ENCODE results near the gene ATP11A. TPM values are rescaled to one million over a fixed set of nuclear protein-coding genes. Genes with fewer than 3 reads are reported as not detected.
"Not testable (repeated sequence)": the region's sequence is repeated elsewhere in the genome, so short reads cannot be mapped to it uniquely, and the experiment has no call there.

The ATP11A gene
- total RNA-seq, 2 donors from 2014 or later: 122 to 140 TPM

DNA sequence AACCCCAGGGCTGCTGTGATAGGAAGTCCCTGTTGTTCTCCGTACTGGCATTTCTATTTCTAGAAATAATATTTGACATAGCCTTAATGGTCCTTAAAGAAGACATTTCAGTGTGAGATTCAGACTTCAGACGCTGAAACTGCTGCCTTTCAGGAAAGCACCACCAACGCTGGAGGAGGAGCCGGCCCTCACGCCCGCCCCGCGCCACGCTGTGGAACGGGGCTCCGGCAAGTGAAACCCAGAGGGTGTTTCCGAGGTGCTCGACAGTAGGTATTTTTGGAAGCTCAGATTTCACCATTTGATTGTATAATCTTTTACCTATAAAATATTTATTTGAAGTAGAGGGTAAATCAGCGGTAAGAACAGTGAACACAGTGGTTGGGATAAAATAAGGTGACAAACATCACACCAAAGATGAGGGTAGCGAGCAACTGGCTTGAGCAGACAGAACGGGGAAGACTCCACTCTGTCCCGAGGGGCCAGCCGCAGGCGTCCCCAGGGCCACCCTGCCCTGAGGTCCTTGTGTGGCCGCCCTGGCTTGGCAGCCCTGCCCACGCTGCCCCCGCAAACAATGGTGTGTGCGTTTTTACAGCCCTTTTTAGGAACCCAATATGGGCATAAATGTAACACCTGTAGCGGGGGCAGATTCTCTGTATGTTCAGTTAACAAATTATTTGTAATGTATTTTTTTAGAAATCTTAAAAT, 193.6 kb downstream of the ATP11A start:
- Histone ChIP-seq H3K9ac (ENCODE audit: extremely low read depth, low read length, poor library complexity, severe bottlenecking) (no peak overlapping the region), H3K36me3 (ENCODE audit: control insufficient read depth, insufficient read depth, low read length) (peaks cover 37% of the 10 kb centered on the region), H3K4me3 (ENCODE audit: low read length) (no peak overlapping the region), H3K9me3 (ENCODE audit: control insufficient read depth, low read length) (no peaks in the 10 kb centered on the region), H3K27ac (ENCODE audit: low read depth, low read length) (no peak overlapping the region), H3K4me1 (ENCODE audit: control insufficient read depth, insufficient read depth, low read length) (peaks cover 7% of the 10 kb centered on the region), H3K27me3 (ENCODE audit: control insufficient read depth, insufficient read depth, low read length, poor library complexity, severe bottlenecking) (no peaks in the 10 kb centered on the region)
- no peak overlapping the region for H3K27ac Mint-ChIP-seq
- no peak overlapping the region for H3K4me3 Mint-ChIP-seq
- no peaks in the 10 kb centered on the region for H3K27me3 Mint-ChIP-seq (ENCODE audit: insufficient read depth)
- no peaks in the 10 kb centered on the region for H3K9me3 Mint-ChIP-seq
- peaks cover 19% of the 10 kb centered on the region for H3K36me3 Mint-ChIP-seq (ENCODE audit: low read depth)
- peaks cover 4% of the 10 kb centered on the region for H3K4me1 Mint-ChIP-seq
- DNase-seq: no peak
- TF ChIP-seq CTCF (conservative IDR thresholded peaks at IDR 0.05): no peak
- WGBS, 2 experiments (ENCODE audit: insufficient coverage in 1 of 2, insufficient read length in 1 of 2): 94 to 96% methylated on average over 8 to 24 of the region's 24 CpGs

GRCh38 chr13:112884700-112885099, 194.9 kb downstream of the ATP11A start:
- DNase-seq; H3K27me3 Mint-ChIP-seq (ENCODE audit: insufficient read depth); H3K27ac Mint-ChIP-seq; H3K4me3 ChIP-seq (ENCODE audit: low read length); H3K9me3 ChIP-seq (ENCODE audit: control insufficient read depth, low read length); H3K9ac ChIP-seq (ENCODE audit: extremely low read depth, low read length, poor library complexity, severe bottlenecking); H3K4me1 Mint-ChIP-seq; H3K4me1 ChIP-seq (ENCODE audit: control insufficient read depth, insufficient read depth, low read length); H3K27me3 ChIP-seq (ENCODE audit: control insufficient read depth, insufficient read depth, low read length, poor library complexity, severe bottlenecking); H3K4me3 Mint-ChIP-seq; H3K27ac ChIP-seq (ENCODE audit: low read depth, low read length); H3K9me3 Mint-ChIP-seq: not testable (repeated sequence)
- peaks cover 26% of the 10 kb centered on the region for H3K36me3 ChIP-seq (ENCODE audit: control insufficient read depth, insufficient read depth, low read length)
- H3K36me3 Mint-ChIP-seq (ENCODE audit: low read depth): peaks cover 11% of the 10 kb centered on the region
- 92 to 95% methylated on average over 9 to 13 of the region's 13 CpGs for WGBS, 2 experiments (ENCODE audit: insufficient coverage in 1 of 2, insufficient read length in 1 of 2)

DNA sequence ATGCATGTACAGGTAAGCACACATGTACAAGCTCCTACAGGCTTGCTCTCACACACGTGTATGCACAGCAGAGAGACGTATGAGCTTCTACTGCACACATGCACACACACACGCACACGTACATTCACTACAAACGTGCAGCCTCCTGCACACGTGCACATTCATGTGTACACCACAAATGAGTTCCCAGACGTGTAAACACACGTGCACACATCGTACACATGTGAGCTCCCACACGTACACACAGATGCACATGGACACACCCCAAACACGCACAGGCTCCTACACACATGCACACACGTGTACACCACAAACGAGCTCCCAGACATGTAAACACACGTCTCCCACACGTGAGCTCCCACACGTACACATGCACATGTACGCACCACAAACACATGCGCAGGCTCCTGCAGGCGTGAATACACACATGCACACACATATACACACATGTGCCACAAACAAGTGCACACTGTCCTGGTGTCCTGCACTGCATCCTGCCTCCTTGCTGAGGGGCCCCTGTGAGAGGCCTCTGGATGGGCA, 195.5 kb downstream of the ATP11A start:
- Histone ChIP-seq H3K27ac (ENCODE audit: low read depth, low read length) (no peak overlapping the region), H3K9ac (ENCODE audit: extremely low read depth, low read length, poor library complexity, severe bottlenecking) (no peak overlapping the region), H3K4me3 (ENCODE audit: low read length) (no peak overlapping the region), H3K36me3 (ENCODE audit: control insufficient read depth, insufficient read depth, low read length) (peaks cover 26% of the 10 kb centered on the region), H3K9me3 (ENCODE audit: control insufficient read depth, low read length) (no peaks in the 10 kb centered on the region), H3K4me1 (ENCODE audit: control insufficient read depth, insufficient read depth, low read length) (peaks cover 7% of the 10 kb centered on the region), H3K27me3 (ENCODE audit: control insufficient read depth, insufficient read depth, low read length, poor library complexity, severe bottlenecking) (no peaks in the 10 kb centered on the region)
- Mint-ChIP-seq H3K27me3 (ENCODE audit: insufficient read depth) (no peaks in the 10 kb centered on the region), H3K9me3 (no peaks in the 10 kb centered on the region), H3K4me1 (peaks cover 4% of the 10 kb centered on the region), H3K4me3 (no peak overlapping the region), H3K36me3 (ENCODE audit: low read depth) (peaks cover 6% of the 10 kb centered on the region), H3K27ac (no peak overlapping the region)
- WGBS, 2 experiments (ENCODE audit: insufficient coverage in 1 of 2, insufficient read length in 1 of 2): 87 to 88% methylated on average over 18 to 19 of the region's 19 CpGs
- TF ChIP-seq CTCF (conservative IDR thresholded peaks at IDR 0.05): no peak
- DNase-seq: no peak

Data from endodermal cell (in vitro differentiated cells).